ENCODE measurements around the gene SLCO2A1. TPM values are rescaled to one million over a fixed set of nuclear protein-coding genes. Genes with fewer than 3 reads are reported as not detected.

The SLCO2A1 gene
- total RNA-seq, 3 donors from 2014 or later: 34.3 to 72.2 (median 67.7) TPM

- no peak overlapping the region for H3K4me3 ChIP-seq
- intact Hi-C loops (cut with DNase I, micrococcal nuclease): no loop called here
Measured at GRCh38 chr3:133880886-133881455, 148.8 kb downstream of the SLCO2A1 start.

GRCh38 chr3:133880287-133880686 is 149.4 kb downstream of the SLCO2A1 start:
- DNase-seq: no peak
- ATAC-seq: no peak
- Histone ChIP-seq H3K9me3 (no peaks in the 10 kb centered on the region), H3K4me3 (no peak overlapping the region), H3K36me3 (ENCODE audit: low read depth) (no peaks in the 10 kb centered on the region), H3K4me1 (ENCODE audit: low read depth) (no peaks in the 10 kb centered on the region)
- intact Hi-C loops (cut with DNase I, micrococcal nuclease): no loop called here
- no peak for TF ChIP-seq CTCF (IDR thresholded peaks at IDR 0.05)

More at GRCh38 chr3:133880886-133881455, 148.8 kb downstream of the SLCO2A1 start:
- no peak for ATAC-seq
- Histone ChIP-seq H3K36me3 (ENCODE audit: low read depth) (no peaks in the 10 kb centered on the region), H3K9me3 (no peaks in the 10 kb centered on the region), H3K4me1 (ENCODE audit: low read depth) (no peaks in the 10 kb centered on the region)
- no peak for DNase-seq
- no peak for TF ChIP-seq CTCF (IDR thresholded peaks at IDR 0.05)

- no peak for DNase-seq
- ATAC-seq: no peak
- TF ChIP-seq CTCF (IDR thresholded peaks at IDR 0.05): no peak
- Histone ChIP-seq H3K4me1 (ENCODE audit: low read depth) (no peaks in the 10 kb centered on the region), H3K4me3 (no peak overlapping the region), H3K9me3 (no peaks in the 10 kb centered on the region), H3K36me3 (ENCODE audit: low read depth) (no peaks in the 10 kb centered on the region)
- intact Hi-C loops (cut with DNase I, micrococcal nuclease): no loop called here
Measured at GRCh38 chr3:133878518-133878917, 151.2 kb downstream of the SLCO2A1 start.

Other genes with a start within 250 kb of the SLCO2A1 start
- 10 to 100 TPM; 29.2 to 38.1 (median 31.2) TPM for gene SRPRB, start 224.1 kb downstream of the SLCO2A1 start, total RNA-seq
- 10 to 100 TPM in 1 of 3 donors, 1 to 10 TPM in 2; 4.1 to 11.6 (median 4.8) TPM for gene RAB6B, start 134.0 kb downstream of the SLCO2A1 start, total RNA-seq
- gene RYK, start 220.9 kb upstream of the SLCO2A1 start, total RNA-seq: 10 to 100 TPM; 36.3 to 80.6 (median 43.7) TPM

Measured in mucosa of descending colon (tissue), 3 donors.